GM12878 (cell line): ENCODE results near the gene IPO11. TPM values are rescaled to one million over a fixed set of nuclear protein-coding genes. Genes with fewer than 3 reads are reported as not detected.

Experiments used
- ATAC-seq: fragments of 200-7000 bp; cut with Tn5 transposase; 3 replicates; pipeline ENCODE4 v1.9.1; 2020; ENCODE audit warnings: mild to moderate bottlenecking, moderate library complexity
- BruUV-seq: library from RNA; stranded (reverse); fragments of 400-500 nt; replicated peaks from 2 replicates; lab custom pipeline; 2021; lab: Mats Ljungman, UMichigan
- CTCF ChIA-PET: fragments of 300-600 bp; sonication (Branson Sonifier 250); formaldehyde crosslinking; extraction: SDS; loops from one replicate; lab custom pipeline; 2021; ENCODE audit warnings: inconsistent platforms; lab: Yijun Ruan, JAX
- POLR2A ChIA-PET: fragments of 350-600 bp; formaldehyde crosslinking; extraction: SDS; loops from one replicate; lab custom pipeline; 2021; ENCODE audit warnings: inconsistent platforms; lab: Charles Lee
- RAD21 ChIA-PET: fragments of 300-600 bp; sonication (Branson Sonifier 250); formaldehyde crosslinking; loops from one replicate; lab custom pipeline; 2023; ENCODE audit warnings: antibody characterized with exemption; ENCODE audit not compliant: unreplicated experiment; lab: Charles Lee
- SMC1A ChIA-PET: fragments of 300-600 bp; sonication (Branson Sonifier 250); formaldehyde crosslinking; loops from one replicate; lab custom pipeline; 2023; ENCODE audit not compliant: unreplicated experiment, uncharacterized antibody; lab: Charles Lee
- DNase-seq: peaks from one replicate; pipeline ENCODE4 v3.0.0-alpha.2; 2011; ENCODE audit warnings: low read depth, low spot score
- FAIRE-seq: peaks from 3 replicates; lab custom pipeline; 2011; peaks lifted over from hg19 to GRCh38; lab: Jason Lieb, UNC
- H2AFZ ChIP-seq: 2 replicates; pipeline ENCODE4 v1.6.0; 2011; ENCODE audit warnings: low read depth, low read length, control low read depth; ENCODE audit not compliant: control insufficient read depth
- H3K27ac ChIP-seq: 2 replicates; pipeline ENCODE4 v1.5.1; 2011; ENCODE audit warnings: control low read depth; ENCODE audit not compliant: control insufficient read depth, insufficient read depth
- H3K27me3 ChIP-seq, 2 experiments: replicated peaks in 1 of 2; 2 replicates each; pipeline versions ENCODE4 v1.6.0 to v1.6.1; 2011; ENCODE audit warnings: low read length in 1 of 2; ENCODE audit not compliant: control insufficient read depth in 2 of 2, insufficient read depth in 2 of 2
- H3K36me3 ChIP-seq, 2 experiments: 2 replicates each; pipeline ENCODE4 v1.5.1; 2011; ENCODE audit warnings: low read length in 1 of 2; ENCODE audit not compliant: control insufficient read depth in 2 of 2, insufficient read depth in 2 of 2
- H3K4me1 ChIP-seq: 2 replicates; pipeline ENCODE4 v1.6.1; 2011; ENCODE audit warnings: mild to moderate bottlenecking, low read length, moderate library complexity, mixed read lengths; ENCODE audit not compliant: control insufficient read depth, insufficient read depth
- H3K4me2 ChIP-seq: 2 replicates; pipeline ENCODE4 v1.6.0; 2011; ENCODE audit warnings: control low read depth; ENCODE audit not compliant: control insufficient read depth, insufficient read depth
- H3K4me3 ChIP-seq: fragments of 200-600 bp; sonication (generic); 2 replicates; pipeline ENCODE4 v1.5.1; 2016
- H3K79me2 ChIP-seq: 2 replicates; pipeline ENCODE4 v1.6.0; 2011; ENCODE audit warnings: low read length; ENCODE audit not compliant: control insufficient read depth, insufficient read depth
- H3K9ac ChIP-seq: 2 replicates; pipeline ENCODE4 v1.8.0; 2011; ENCODE audit warnings: low read length, control low read depth, mixed read lengths; ENCODE audit not compliant: control insufficient read depth, insufficient read depth
- H3K9me3 ChIP-seq: replicated peaks from 3 replicates; pipeline ENCODE4 v1.5.1; 2011; ENCODE audit warnings: mild to moderate bottlenecking, low read length; ENCODE audit not compliant: control insufficient read depth, insufficient read depth
- H4K20me1 ChIP-seq: 2 replicates; pipeline ENCODE4 v1.6.0; 2011; ENCODE audit not compliant: control insufficient read depth, insufficient read depth
- ATF7 ChIP-seq: fragments of 450-650 bp; IDR thresholded peaks from 2 replicates; pipeline ENCODE4 v1.6.1; 2016; ENCODE audit warnings: low read depth, mild to moderate bottlenecking
- CREB1 ChIP-seq: IDR thresholded peaks from 2 replicates; pipeline ENCODE4 v1.6.1; 2012; ENCODE audit warnings: low read depth, mild to moderate bottlenecking, inconsistent platforms
- HDAC6 ChIP-seq: fragments of 200-600 bp; sonication (generic); IDR thresholded peaks from one replicate; pipeline ENCODE4 v1.8.0; 2017; ENCODE audit warnings: antibody characterized with exemption; ENCODE audit not compliant: unreplicated experiment
- IKZF2 ChIP-seq, 2 experiments: fragments of 450-650 bp; IDR thresholded peaks; 2 replicates each; pipeline ENCODE4 v1.6.1; 2017; ENCODE audit warnings: mild to moderate bottlenecking in 2 of 2, moderate library complexity in 2 of 2
- JUND ChIP-seq: IDR thresholded peaks from 2 replicates; pipeline ENCODE4 v1.6.1; 2012; ENCODE audit warnings: low read depth, mild to moderate bottlenecking, low read length, improper control_type of control experiment, moderate library complexity
- NR2C2 ChIP-seq: IDR thresholded peaks from 2 replicates; pipeline ENCODE4 v1.6.1; 2011; ENCODE audit warnings: borderline replicate concordance, low read depth; ENCODE audit not compliant: control insufficient read depth, insufficient read length
- POLR2AphosphoS2 ChIP-seq: IDR thresholded peaks from 2 replicates; pipeline ENCODE4 v1.6.1; 2011; ENCODE audit warnings: low read depth, mild to moderate bottlenecking, low read length, improper control_type of control experiment, moderate library complexity
- SMARCA5 ChIP-seq: fragments of 450-650 bp; IDR thresholded peaks from 2 replicates; pipeline ENCODE4 v1.6.1; 2017; ENCODE audit warnings: mild to moderate bottlenecking
- ZSCAN29 ChIP-seq: fragments of 450-650 bp; IDR thresholded peaks from 2 replicates; pipeline ENCODE4 v1.6.1; 2017; ENCODE audit warnings: mild to moderate bottlenecking, moderate library complexity
- WGBS: methylation state at CpG from one replicate; pipeline ENCODE4 v1.1.6; 2016; ENCODE audit warnings: low lambda C conversion rate; ENCODE audit not compliant: insufficient replicate concordance, insufficient coverage; ENCODE audit errors: missing lambda C conversion rate; 5-methylcytosine and 5-hydroxymethylcytosine counted together
- in situ Hi-C: fragments of 300-500 bp; cut with MboI; formaldehyde crosslinking; loops from 9 replicates; pipeline ENCODE4 v1.14.3; 2018; ENCODE audit warnings: mixed read lengths
- intact Hi-C: fragments of 100-400 bp; cut with micrococcal nuclease; formaldehyde crosslinking; loops from one replicate; pipeline ENCODE4 v1.14.2; 2022; ENCODE audit not compliant: unreplicated experiment
- polyA plus RNA-seq, 11 experiments: library from polyadenylated mRNA; depleted of rRNA in 4 of 11; unstranded in 6 of 11; stranded (reverse) in 5 of 11; fragments of >200 nt; fragmentation: Nextera tagmentation in 4 of 11; fragmentation: Illumina TruSeq in 1 of 11; extraction: Ambion mirVana in 4 of 11; extraction: Trizol in 1 of 11; gene quantifications; 1 replicate in 1 of 11; 2 replicates in 10 of 11; pipeline versions ENCODE4 v1.2.1 to v1.2.3, GENCODE V29; 2011 to 2016; ENCODE audit warnings: inconsistent platforms in 2 of 11, missing spikeins in 2 of 11, low read depth in 1 of 11
- total RNA-seq, 4 experiments: library from RNA; depleted of rRNA in 3 of 4; stranded (reverse); fragments of >200 nt in 3 of 4; fragmentation: Illumina TruSeq in 1 of 4; extraction: Trizol in 1 of 4; gene quantifications; 2 replicates each; pipeline versions ENCODE4 v1.2.1 to v1.2.3, GENCODE V29; 2013 to 2021
- TF ChIP-seq, protein P1 (sequence below): fragments of 150-350 bp; IDR thresholded peaks from 2 replicates; pipeline ENCODE4 v1.6.1; 2014; ENCODE audit warnings: mild to moderate bottlenecking, low read depth, low read length
- TF ChIP-seq, protein P2 (sequence below), 3 experiments: IDR thresholded peaks in 2 of 3; conservative IDR thresholded peaks in 1 of 3; 2 replicates each; pipeline ENCODE4 v1.5.1; 2011; ENCODE audit warnings: low read depth in 3 of 3, low read length in 3 of 3, mild to moderate bottlenecking in 3 of 3, control low read depth in 2 of 3, moderate library complexity in 2 of 3, inconsistent platforms in 1 of 3, mixed read lengths in 1 of 3; ENCODE audit not compliant: control insufficient read depth in 2 of 3, insufficient read depth in 1 of 3; ENCODE audit errors: extremely low read depth in 1 of 3

IPO11 gene
- total and polyA plus RNA-seq, 10 of the 15 experiments (the other 5 are each of a cell fraction or from before 2014, with no cell fraction given) = 14.1 to 49.3 (median 29.8) TPM

DNA sequence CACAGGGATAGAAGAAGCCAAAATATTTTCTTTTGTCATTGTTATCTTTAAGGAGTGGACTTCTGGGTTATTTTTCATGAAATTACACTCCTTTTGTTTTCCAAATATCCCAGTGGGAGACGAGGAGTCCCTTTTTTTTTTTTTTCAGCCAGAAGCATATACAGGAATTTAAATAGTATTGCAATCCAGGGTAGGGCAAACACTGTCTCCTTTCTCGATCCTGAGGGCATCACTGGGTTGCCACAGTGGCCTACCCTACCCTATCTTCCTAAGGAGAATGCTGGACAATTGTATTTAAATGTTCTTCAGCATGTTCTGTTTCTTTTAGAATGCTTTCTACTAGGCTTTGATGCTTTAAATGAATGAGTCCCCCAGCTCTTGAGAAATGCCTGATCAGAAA, 214.0 kb downstream of the IPO11 start:
- intact Hi-C loops = no loop called here

More for the DNA sequence above, 214.0 kb downstream of the IPO11 start:
- no peak for DNase-seq
- ChIA-PET CTCF (no interaction called here), SMC1A (no interaction called here), POLR2A (interaction anchor here (0.6 kb wide), 1 partner anchor 240 kb away, joined by 3 read pairs; no protein-coding TSS in a partner anchor)
- Histone ChIP-seq H2AFZ (no peak overlapping the region), H3K27ac (no peak overlapping the region), H3K4me3 (no peak overlapping the region), H3K4me2 (no peak overlapping the region), H3K36me3 (peaks cover 1 to 2% of the 10 kb centered on the region in 2 experiments; a peak in 2 of 4 replicates), H3K79me2 (no peaks in the 10 kb centered on the region), H3K9me3 (no peaks in the 10 kb centered on the region), H3K4me1 (no peaks in the 10 kb centered on the region), H3K27me3 (no peaks in the 10 kb centered on the region)
- no peak for FAIRE-seq
- BruUV-seq = no TSS peak
- WGBS = 96% methylated on average over 2 of the region's 2 CpGs
- in situ Hi-C loops = no loop called here
- no peak for ATAC-seq
- TF ChIP-seq POLR2AphosphoS2 (no peak), ZSCAN29 (no peak), SMARCA5 (no peak), ATF7 (no peak), JUND (no peak), IKZF2 (IDR thresholded peaks at IDR 0.05) (no peak), CREB1 (no peak), NR2C2 (no peak), HDAC6 (no peak)
- TF ChIP-seq, protein P1, sequence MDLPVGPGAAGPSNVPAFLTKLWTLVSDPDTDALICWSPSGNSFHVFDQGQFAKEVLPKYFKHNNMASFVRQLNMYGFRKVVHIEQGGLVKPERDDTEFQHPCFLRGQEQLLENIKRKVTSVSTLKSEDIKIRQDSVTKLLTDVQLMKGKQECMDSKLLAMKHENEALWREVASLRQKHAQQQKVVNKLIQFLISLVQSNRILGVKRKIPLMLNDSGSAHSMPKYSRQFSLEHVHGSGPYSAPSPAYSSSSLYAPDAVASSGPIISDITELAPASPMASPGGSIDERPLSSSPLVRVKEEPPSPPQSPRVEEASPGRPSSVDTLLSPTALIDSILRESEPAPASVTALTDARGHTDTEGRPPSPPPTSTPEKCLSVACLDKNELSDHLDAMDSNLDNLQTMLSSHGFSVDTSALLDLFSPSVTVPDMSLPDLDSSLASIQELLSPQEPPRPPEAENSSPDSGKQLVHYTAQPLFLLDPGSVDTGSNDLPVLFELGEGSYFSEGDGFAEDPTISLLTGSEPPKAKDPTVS = no peak
- TF ChIP-seq, protein P2, sequence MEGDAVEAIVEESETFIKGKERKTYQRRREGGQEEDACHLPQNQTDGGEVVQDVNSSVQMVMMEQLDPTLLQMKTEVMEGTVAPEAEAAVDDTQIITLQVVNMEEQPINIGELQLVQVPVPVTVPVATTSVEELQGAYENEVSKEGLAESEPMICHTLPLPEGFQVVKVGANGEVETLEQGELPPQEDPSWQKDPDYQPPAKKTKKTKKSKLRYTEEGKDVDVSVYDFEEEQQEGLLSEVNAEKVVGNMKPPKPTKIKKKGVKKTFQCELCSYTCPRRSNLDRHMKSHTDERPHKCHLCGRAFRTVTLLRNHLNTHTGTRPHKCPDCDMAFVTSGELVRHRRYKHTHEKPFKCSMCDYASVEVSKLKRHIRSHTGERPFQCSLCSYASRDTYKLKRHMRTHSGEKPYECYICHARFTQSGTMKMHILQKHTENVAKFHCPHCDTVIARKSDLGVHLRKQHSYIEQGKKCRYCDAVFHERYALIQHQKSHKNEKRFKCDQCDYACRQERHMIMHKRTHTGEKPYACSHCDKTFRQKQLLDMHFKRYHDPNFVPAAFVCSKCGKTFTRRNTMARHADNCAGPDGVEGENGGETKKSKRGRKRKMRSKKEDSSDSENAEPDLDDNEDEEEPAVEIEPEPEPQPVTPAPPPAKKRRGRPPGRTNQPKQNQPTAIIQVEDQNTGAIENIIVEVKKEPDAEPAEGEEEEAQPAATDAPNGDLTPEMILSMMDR (IDR thresholded peaks at IDR 0.05 in 2 of 3, conservative IDR thresholded peaks at IDR 0.05 in 1 of 3; ENCODE audit: control insufficient read depth in 2 of 3, extremely low read depth in 1 of 3, insufficient read depth in 1 of 3, low read depth in 3 of 3, low read length in 3 of 3) = no peak
- TF ChIP-seq, all 136 proteins: peak for 0
- Histone ChIP-seq H4K20me1 (no peaks in the 10 kb centered on the region), H3K9ac (no peak overlapping the region)
- RAD21 ChIA-PET = no interaction called here
